Hematopoietic multipotent progenitor cell (in vitro differentiated cells): ENCODE results near the gene WT1. TPM values are rescaled to one million over a fixed set of nuclear protein-coding genes. Genes with fewer than 3 reads are reported as not detected.

ENCODE experiments used
- DNase-seq, 3 donors: peaks; one replicate each; pipeline ENCODE4 v3.0.0-alpha.2; 2011 to 2015; ENCODE audit warnings: low read depth in 2 of 3, low spot score in 2 of 3
- total RNA-seq: library from RNA; depleted of rRNA; stranded (reverse); fragments of >200 nt; gene quantifications from one replicate; pipeline ENCODE4 v1.2.3, GENCODE V29; 2012

WT1 gene
- total RNA-seq, 1 donor: 2.4 TPM

DNA sequence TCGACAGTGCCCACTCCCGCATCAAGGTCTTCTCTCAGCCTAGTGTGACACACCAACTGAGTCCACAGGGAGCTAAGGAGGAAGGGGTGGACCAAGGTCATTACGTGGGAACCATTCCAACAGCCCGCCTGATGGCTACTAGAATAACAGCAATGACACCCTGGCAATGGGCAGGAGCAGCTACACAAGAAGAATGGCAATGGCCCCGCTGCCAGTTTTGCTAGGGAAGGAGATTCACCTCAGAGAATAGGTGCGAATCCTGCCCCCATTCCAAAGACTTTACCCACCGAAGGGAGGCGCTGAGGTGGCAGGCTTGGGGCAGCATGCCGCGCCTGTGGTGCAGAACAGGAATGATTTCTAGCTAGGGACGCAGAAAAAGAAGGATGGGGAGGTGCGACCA lies 9.1 kb downstream of the WT1 start:
- no peak for DNase-seq

DNA sequence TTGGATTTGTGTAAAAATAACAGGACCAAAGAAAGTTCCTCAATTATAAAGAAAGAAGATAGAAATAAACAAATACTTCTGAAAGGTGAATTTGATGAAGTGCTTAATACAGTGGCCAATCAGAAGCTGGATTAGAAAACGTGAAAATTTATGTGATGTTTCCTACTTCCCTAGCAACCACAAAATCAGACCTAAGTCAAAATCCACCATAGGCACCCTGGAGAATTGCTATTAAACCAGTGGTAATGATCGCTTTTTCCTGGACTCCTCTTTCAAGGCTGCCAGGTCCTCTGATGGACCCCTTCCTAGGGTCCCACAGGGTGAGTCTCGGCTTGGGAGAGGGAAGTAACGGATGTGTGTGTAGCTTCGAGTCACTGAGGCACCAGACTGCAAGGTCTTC lies 9.6 kb downstream of the WT1 start:
- peak in 1 of 3 donors; percentile 71 for DNase-seq

GRCh38 chr11:32422545-32422944 lies 12.8 kb downstream of the WT1 start:
- no peak for DNase-seq

GRCh38 chr11:32421992-32422391 lies 13.3 kb downstream of the WT1 start:
- no peak for DNase-seq

- DNase-seq: peak in 2 of 3 donors; percentile 90 to 94
Measured at GRCh38 chr11:32420937-32421901, 14.1 kb downstream of the WT1 start.

DNA sequence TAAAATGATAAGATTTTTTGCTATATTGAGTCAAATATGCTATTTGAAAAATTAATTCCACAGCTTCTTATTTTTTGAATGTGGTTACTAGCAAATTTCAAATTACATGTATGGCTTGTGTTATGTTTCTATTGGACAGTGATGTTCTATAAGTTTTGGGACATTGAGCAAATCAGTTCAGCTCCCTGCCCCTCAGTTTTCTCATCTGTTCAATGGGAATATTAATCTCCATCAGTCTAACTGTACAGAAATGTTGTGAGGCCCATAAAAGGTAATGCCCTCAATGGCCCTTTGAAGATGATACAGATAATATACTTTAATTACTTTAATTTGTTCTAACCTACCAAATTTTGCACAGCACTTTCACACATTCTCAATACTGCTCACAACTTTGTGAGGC lies 15.2 kb downstream of the WT1 start:
- DNase-seq: no peak

GRCh38 chr11:32418836-32419235 lies 16.5 kb downstream of the WT1 start:
- DNase-seq: no peak

DNA sequence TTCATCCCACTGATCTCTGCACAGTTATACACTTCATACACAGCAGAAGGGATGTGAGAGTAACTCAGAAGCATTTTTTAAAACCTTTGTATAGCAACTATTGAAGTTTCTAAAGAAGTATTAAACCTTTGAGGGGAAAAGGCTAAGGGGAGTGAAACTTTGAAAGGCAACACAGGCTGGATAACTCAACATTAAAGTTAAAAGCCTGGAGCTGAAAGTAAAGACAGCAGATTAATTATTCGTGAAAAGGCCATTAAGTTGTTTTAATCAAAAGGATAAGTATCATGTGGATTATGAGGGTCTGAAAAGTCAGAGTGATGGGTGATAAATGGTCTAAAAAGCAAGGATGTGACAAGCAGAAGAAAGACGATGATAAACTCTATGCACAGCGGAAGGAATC lies 17.5 kb downstream of the WT1 start:
- DNase-seq: no peak

- no peak for DNase-seq
Measured at GRCh38 chr11:32416301-32416700, 19.0 kb downstream of the WT1 start.

DNA sequence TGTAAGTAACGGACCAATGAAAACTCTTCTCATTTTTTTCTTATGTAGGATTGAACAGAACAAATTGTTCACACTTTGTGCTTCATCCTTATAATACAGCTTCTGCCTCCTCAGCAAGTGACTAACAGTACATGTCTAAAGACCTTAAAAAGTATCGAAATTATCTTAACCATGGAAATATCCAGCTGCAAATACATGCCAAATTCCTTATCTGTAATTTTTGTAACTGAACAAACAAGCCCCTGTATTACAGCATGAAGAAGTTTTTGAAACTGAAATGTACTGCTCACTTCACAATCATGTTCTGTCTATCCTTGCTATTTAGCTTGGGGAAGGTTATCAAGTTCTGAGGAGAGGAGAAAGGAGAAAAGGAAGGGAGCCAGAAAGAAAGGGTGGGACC lies 20.4 kb downstream of the WT1 start:
- no peak for DNase-seq

DNA sequence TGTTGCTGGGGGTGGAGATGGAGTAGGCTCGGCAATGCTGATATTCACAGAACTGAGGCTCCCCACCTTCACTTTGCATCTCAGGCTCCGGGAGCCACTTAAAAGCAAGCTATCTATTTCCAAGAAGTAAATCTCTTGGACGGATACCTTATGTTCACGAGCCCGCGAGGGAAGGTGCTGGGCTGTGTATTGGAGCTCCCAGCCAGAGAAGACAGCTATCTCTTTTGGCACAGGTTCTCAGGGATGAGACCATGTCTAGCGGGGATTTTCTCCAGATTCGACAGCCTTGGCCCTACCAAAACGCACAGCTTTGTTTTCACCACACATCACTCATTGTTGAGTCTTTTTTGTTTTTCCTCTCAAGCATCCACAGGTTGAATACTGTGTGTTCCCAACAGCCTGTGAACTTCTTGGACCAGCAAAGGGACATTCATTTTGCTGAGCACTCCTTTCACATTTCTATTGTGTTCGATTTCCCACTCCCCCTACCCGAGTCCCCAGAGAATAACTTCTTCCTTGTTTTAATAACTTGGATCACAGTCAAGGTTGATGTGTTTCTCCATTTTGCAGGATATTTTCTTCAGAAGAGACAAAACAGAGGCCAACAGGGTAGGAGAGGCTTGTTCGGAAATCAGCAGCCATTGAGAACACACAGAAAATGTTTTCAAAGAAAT lies 23.3 kb downstream of the WT1 start:
- no peak for DNase-seq

- no peak for DNase-seq
Measured at GRCh38 chr11:32405592-32405991, 29.7 kb downstream of the WT1 start.

- DNase-seq: no peak
Measured at GRCh38 chr11:32402836-32403235, 32.5 kb downstream of the WT1 start.

DNA sequence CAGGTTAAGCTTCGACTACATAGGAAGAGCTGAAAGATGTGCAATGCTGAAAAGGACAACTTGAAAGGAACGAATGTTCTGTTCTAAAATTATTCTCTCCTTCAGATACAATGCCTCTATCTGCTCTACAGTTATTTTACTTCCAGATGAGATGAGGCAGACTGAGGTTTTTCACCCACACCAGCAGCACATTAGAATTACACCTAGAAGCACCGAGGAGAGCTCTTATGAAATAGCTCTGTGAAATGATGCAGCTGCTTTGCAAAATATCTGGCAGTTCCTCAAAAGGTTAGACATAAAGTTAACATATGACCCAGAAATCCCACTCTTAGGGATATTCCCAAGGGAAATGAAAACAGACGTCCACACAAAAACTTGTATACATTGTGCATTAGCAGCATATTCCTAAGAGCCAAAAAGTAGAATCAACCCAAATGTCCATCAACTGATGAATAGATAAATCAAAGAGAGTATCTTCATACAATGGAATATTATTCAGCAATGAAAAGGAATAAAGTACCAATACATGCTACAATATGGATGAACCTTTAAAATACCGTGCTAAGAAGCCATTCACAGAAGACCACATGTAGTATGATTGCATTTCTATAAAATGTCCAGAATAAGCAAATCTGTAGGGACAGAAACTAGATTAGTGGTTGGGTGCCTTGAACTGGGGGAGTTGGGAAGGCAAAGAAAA lies 34.5 kb downstream of the WT1 start:
- no peak for DNase-seq

- no peak for DNase-seq
Measured at GRCh38 chr11:32400196-32400595, 35.1 kb downstream of the WT1 start.

DNA sequence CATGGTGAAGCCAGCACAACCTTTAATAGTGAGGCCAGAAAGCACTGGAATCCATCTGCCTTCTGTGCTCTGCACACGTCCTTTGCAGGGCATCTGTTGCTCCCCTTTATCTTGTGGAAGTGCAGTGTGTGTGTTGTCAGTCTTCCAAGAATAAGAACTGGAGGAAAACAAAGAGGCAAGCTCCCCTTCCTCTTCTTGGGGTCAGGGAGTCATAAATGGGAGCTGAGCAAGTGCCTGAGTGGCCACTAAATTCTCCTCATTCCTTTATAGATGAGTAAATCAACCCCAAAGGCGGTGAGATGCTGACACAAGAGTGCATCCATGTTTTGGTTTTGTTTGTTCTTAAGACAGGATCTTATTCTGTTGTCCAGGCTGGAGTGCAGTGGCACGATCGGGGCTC lies 38.3 kb downstream of the WT1 start:
- no peak for DNase-seq

DNA sequence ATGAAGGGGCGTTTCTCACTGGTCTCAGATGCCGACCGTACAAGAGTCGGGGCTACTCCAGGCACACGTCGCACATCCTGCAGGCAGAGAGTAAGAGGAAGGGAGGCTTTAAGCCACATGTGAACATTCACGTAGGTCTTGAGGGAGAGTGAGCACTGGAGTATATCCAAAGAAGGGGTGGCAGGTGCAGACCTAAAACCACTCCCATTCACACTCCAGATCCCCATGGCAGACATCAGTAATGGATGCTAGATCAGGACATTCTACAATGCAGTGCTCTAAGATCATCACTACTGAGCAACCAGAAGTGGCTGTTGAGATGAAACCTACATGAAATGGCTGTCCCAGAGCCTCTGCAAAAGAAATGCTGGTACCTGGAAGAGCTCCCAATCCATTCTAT lies 39.0 kb downstream of the WT1 start:
- no peak for DNase-seq

DNA sequence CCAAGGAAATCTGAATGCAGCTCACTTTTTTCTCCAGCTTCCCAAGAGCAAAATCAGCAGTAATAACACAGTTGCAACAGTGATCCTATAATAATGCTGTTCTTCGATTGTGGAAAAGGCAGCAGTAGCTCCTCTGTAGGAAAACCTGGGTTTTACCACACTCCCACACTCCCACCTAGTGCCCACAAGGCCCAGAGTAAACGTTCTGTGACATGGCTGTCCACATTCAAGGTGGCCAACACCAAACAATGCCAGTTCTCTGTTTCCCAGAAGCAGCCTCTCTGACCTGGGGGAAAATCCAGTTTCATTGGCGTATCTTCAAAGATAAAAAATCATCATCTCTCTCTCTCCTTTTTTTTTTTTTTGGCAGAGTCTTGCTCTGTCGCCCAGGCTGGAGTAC lies 40.2 kb downstream of the WT1 start:
- no peak for DNase-seq

- DNase-seq: no peak
Measured at GRCh38 chr11:32392840-32393239, 42.5 kb downstream of the WT1 start.

- peak in 1 of 3 donors; percentile 23 for DNase-seq
Measured at GRCh38 chr11:32391956-32392553, 43.3 kb downstream of the WT1 start.

DNA sequence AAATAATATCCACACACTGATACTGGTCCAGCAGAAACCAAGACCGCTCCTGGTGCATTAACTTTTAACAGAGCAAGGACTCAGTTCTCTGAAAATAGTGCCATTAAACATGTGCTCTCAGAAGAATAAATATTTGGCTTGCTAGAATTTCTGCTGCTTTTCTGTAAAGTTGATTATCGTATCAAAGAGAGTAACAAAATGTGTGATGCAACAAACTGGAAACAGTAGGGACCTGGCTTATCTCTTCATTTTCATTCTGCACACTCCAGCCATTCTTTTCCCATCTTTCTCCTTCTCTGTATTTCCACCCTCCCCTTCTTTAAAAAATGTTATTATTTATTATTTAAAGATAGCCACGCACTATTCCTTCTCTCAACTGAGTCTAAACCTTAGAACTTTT lies 43.9 kb downstream of the WT1 start:
- no peak for DNase-seq
